ENCODE results near the gene NRL. TPM values are rescaled to one million over a fixed set of nuclear protein-coding genes. Genes with fewer than 3 reads are reported as not detected.

NRL gene
- total RNA-seq, 6 donors from 2014 or later = 2.6 to 9.8 (median 4.4) TPM

DNA sequence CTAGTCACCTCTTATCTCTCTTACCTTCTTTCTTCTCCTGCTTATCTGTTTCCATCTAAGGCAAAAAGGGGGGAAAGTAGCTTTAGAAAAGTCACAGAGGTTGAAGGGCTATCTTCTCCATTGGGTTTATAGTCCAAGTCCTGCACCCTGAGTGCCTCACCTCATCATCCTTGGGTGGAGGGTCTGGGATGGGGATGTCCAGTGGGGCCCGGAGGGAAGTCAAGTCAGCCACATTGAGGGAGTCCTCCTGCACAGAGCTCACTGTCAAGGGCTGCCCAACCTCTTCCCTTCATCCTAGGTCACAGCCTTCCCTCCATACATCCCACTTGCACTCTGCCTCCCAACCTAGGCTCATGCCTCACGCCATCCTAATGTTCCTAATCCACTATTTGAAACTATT is 30.5 kb upstream of the NRL start:
- 94 to 100% methylated on average over 2 of the region's 2 CpGs for WGBS, 2 donors
- DNase-seq = no peak
- Histone ChIP-seq H3K27ac (peak overlapping the region; percentile 87 to 96 (median 92)), H3K36me3 (peaks cover 14 to 25% (median 19%) of the 10 kb centered on the region in 4 donors), H3K4me3 (peak overlapping the region in 1 of 4 donors; percentile 92), H3K9me3 (no peaks in the 10 kb centered on the region), H3K4me1 (peaks cover 28 to 53% (median 35%) of the 10 kb centered on the region in 4 donors), H3K27me3 (no peaks in the 10 kb centered on the region)
- ATAC-seq (ENCODE audit: low FRiP score in 2 of 2) = no peak
- TF ChIP-seq EP300 (IDR thresholded peaks at IDR 0.05) (no peak), POLR2AphosphoS5 (IDR thresholded peaks at IDR 0.05) (no peak), POLR2A (IDR thresholded peaks at IDR 0.05) (no peak)
- TF ChIP-seq, protein P1, sequence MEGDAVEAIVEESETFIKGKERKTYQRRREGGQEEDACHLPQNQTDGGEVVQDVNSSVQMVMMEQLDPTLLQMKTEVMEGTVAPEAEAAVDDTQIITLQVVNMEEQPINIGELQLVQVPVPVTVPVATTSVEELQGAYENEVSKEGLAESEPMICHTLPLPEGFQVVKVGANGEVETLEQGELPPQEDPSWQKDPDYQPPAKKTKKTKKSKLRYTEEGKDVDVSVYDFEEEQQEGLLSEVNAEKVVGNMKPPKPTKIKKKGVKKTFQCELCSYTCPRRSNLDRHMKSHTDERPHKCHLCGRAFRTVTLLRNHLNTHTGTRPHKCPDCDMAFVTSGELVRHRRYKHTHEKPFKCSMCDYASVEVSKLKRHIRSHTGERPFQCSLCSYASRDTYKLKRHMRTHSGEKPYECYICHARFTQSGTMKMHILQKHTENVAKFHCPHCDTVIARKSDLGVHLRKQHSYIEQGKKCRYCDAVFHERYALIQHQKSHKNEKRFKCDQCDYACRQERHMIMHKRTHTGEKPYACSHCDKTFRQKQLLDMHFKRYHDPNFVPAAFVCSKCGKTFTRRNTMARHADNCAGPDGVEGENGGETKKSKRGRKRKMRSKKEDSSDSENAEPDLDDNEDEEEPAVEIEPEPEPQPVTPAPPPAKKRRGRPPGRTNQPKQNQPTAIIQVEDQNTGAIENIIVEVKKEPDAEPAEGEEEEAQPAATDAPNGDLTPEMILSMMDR (IDR thresholded peaks at IDR 0.05) = no peak

DNA sequence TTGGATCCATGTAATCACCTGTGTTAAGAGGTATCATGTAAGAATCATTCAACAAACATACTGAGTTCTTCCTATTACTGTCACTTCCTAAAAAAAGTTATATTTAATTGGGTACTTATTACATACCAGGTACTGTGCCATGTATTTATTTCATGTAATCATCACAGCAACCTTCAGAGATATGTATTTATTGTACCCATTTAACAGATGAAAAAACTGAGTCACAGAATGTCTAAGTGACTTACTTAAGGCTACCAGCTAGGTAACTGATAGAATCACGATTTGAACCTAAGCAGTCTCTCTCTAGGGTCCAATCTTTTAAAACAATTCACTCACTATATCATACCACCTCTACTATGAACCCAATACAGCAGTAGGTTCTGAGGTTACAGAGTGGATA is 29.7 kb upstream of the NRL start:
- DNase-seq (no peak), ATAC-seq (ENCODE audit: low FRiP score in 2 of 2) (no peak)
- peaks cover 8 to 20% (median 13%) of the 10 kb centered on the region in 4 donors for H3K36me3 ChIP-seq
- peak overlapping the region in 1 of 4 donors; percentile 95 for H3K27ac ChIP-seq
- TF ChIP-seq, protein P1 (IDR thresholded peaks at IDR 0.05) = no peak
- TF ChIP-seq EP300 (IDR thresholded peaks at IDR 0.05) (no peak), POLR2AphosphoS5 (IDR thresholded peaks at IDR 0.05) (no peak)
- no peaks in the 10 kb centered on the region for H3K27me3 ChIP-seq
- no peaks in the 10 kb centered on the region for H3K9me3 ChIP-seq
- WGBS, 2 donors = 88 to 100% methylated on average over 1 of the region's 1 CpG
- peaks cover 35 to 55% (median 41%) of the 10 kb centered on the region in 4 donors for H3K4me1 ChIP-seq
- no peak overlapping the region for H3K4me3 ChIP-seq

DNA sequence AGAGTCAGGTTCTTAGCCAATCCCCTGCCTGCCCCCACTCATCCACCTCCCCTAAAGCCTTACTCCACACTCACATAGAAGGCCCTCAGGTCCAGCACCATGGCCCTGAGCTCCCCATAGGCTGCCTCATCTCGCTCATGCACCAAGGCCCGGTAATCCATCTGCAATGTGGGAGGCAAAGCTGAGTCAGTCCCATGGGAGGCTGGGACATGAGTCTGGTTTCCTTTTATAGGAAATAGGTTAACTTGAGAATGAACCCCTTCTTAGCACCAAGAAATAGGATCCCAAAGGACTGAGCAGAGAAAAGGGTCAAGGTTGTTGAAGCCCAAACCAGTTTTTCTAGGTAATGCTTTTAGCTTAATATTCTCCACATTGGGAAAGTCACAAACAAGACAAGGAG is 28.8 kb upstream of the NRL start:
- no peaks in the 10 kb centered on the region for H3K27me3 ChIP-seq
- DNase-seq (no peak), ATAC-seq (ENCODE audit: low FRiP score in 2 of 2) (no peak)
- peak overlapping the region in 1 of 4 donors; percentile 11 for H3K27ac ChIP-seq
- peaks cover 33 to 50% (median 41%) of the 10 kb centered on the region in 4 donors for H3K4me1 ChIP-seq
- WGBS, 2 donors = 93 to 95% methylated on average over 2 of the region's 2 CpGs
- peaks cover 0 to 20% (median 17%) of the 10 kb centered on the region in 4 donors for H3K36me3 ChIP-seq
- TF ChIP-seq EP300 (IDR thresholded peaks at IDR 0.05) (no peak), POLR2A (IDR thresholded peaks at IDR 0.05) (no peak), POLR2AphosphoS5 (IDR thresholded peaks at IDR 0.05) (no peak)
- TF ChIP-seq, protein P1 (IDR thresholded peaks at IDR 0.05) = no peak
- no peak overlapping the region for H3K4me3 ChIP-seq
- H3K9me3 ChIP-seq = no peaks in the 10 kb centered on the region

DNA sequence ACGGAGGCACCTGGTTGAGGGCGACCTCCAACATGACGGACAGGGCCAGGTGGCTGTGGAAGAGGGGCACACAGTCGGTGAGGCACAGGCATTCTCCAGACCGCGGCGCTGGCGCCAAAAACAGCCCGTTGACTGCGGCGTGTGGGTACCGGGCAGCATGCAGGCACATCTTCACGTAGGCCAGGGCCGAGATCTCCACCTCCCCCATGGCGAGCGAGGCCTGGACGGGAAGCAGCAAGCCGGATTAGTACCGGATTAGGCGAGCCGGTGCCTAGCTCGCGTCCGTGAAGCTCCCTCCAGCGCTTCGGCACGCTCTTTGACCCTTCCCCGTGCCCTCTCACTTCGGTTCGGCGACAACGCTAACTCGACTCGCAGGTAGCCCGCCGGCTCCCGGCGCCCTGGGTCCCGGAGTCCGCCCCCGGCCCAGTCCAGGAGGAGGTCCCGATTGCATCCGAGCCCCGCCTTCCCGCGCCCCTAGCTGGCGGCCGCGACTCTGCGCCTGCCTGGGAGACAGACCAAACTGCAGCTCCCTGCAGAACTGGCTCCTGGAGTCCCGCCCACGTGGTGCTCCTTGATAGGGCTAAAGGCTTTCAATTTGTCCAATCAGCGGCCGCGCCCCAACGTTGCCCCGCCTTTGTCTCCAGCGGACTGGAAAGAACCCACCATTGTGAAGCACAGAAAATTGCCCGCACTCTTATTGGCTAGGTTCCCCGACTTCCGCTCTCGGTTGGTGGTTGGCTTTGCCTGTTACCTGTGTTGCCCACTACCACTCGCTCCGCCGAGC is 26.5 kb upstream of the NRL start, which contains the start of gene EMC9:
Gene EMC9, minus strand, starts transcription at position 495 of the 784 bp plus-strand sequence. Its CDS starts 287 bp downstream, at position 208.
- Histone ChIP-seq H3K9me3 (no peaks in the 10 kb centered on the region), H3K4me3 (peak within 1 kb of the TSS; percentile 62 to 90 (median 78)), H3K4me1 (peaks cover 36 to 58% (median 49%) of the 10 kb centered on the region in 4 donors), H3K36me3 (peaks cover 4 to 32% (median 28%) of the 10 kb centered on the region in 4 donors), H3K27me3 (no peaks in the 10 kb centered on the region), H3K27ac (peak within 1 kb of the TSS; percentile 85 to 95 (median 90))
- TF ChIP-seq, protein P1 (IDR thresholded peaks at IDR 0.05) = peak in 5 of 6 experiments; percentile 74 to 90 (median 86)
- TF ChIP-seq POLR2A (IDR thresholded peaks at IDR 0.05) (peak in 3 of 4 donors; percentile 18 to 89 (median 61)), EP300 (IDR thresholded peaks at IDR 0.05) (no peak), POLR2AphosphoS5 (IDR thresholded peaks at IDR 0.05) (peak in 1 of 2 donors; percentile 91)
- DNase-seq (peak; percentile 97 to 100), ATAC-seq (ENCODE audit: low FRiP score in 2 of 2) (peak; percentile 97 to 98)
- 0% methylated on average over 53 of the region's 65 CpGs; no CpG with 5 or more reads in 1 of the 2 donors for WGBS, 2 donors
